HepG2 (cell line): ENCODE data around the gene SERINC4. TPM values are rescaled to one million over a fixed set of nuclear protein-coding genes. Genes with fewer than 3 reads are reported as not detected.

Source experiments
- CREB1 ChIP-seq, 2 experiments: fragments of 450-650 bp in 1 of 2; IDR thresholded peaks; 2 replicates each; pipeline ENCODE4 v1.6.1; 2016 to 2017; ENCODE audit warnings: control low read depth in 1 of 2, mild to moderate bottlenecking in 1 of 2, missing compliant biosample characterization in 1 of 2, missing genetic modification characterization in 1 of 2
- EHMT2 ChIP-seq: fragments of 200-600 bp; sonication (generic); IDR thresholded peaks from 2 replicates; pipeline ENCODE4 v1.7.0; 2017; ENCODE audit warnings: antibody characterized with exemption, low read depth, low read length, borderline replicate concordance
- HMGA1 ChIP-seq: sonication (generic); formaldehyde crosslinking; conservative IDR thresholded peaks from 2 replicates; pipeline ENCODE4 v1.4.0; 2020; ENCODE audit warnings: missing genetic modification reagents
- IRF2 ChIP-seq: IDR thresholded peaks from 2 replicates; pipeline ENCODE4 v1.6.1; 2018; ENCODE audit warnings: missing genetic modification reagents, missing compliant biosample characterization
- IRX3 ChIP-seq: sonication (generic); formaldehyde crosslinking; IDR thresholded peaks from 2 replicates; pipeline ENCODE4 v1.8.1; 2023; ENCODE audit warnings: mild to moderate bottlenecking, low read depth, missing genetic modification reagents, borderline replicate concordance
- MIER3 ChIP-seq: IDR thresholded peaks from 2 replicates; pipeline ENCODE4 v1.6.1; 2016; ENCODE audit warnings: missing compliant biosample characterization, borderline replicate concordance
- NRL ChIP-seq: sonication (generic); formaldehyde crosslinking; IDR thresholded peaks from 2 replicates; pipeline ENCODE4 v1.5.0; 2020; ENCODE audit warnings: missing genetic modification reagents, mild to moderate bottlenecking, moderate library complexity, borderline replicate concordance
- RBM39 ChIP-seq: fragments of 200-400 bp; formaldehyde crosslinking; IDR thresholded peaks from one replicate; pipeline ENCODE4 v1.6.1; 2018; ENCODE audit warnings: antibody characterized with exemption, mild to moderate bottlenecking, low read depth, low read length; ENCODE audit not compliant: poor library complexity, severe bottlenecking
- RXRB ChIP-seq: IDR thresholded peaks from 2 replicates; pipeline ENCODE4 v1.6.1; 2016; ENCODE audit warnings: borderline replicate concordance, missing genetic modification reagents, missing compliant biosample characterization
- SRSF9 ChIP-seq: fragments of 200-400 bp; formaldehyde crosslinking; IDR thresholded peaks from 2 replicates; pipeline ENCODE4 v1.6.1; 2018; ENCODE audit warnings: borderline replicate concordance, mild to moderate bottlenecking, low read depth, low read length; ENCODE audit not compliant: insufficient read depth, poor library complexity, severe bottlenecking
- TCF12 ChIP-seq, 2 experiments: fragments of 450-650 bp in 1 of 2; sonication (generic) in 1 of 2; formaldehyde crosslinking in 1 of 2; IDR thresholded peaks; 2 replicates each; pipeline versions ENCODE4 v1.6.1 to v1.8.0; 2017 to 2022; ENCODE audit warnings: antibody characterized with exemption in 1 of 2, mild to moderate bottlenecking in 1 of 2, missing genetic modification reagents in 1 of 2, moderate library complexity in 1 of 2
- TP53 ChIP-seq: sonication (generic); formaldehyde crosslinking; conservative IDR thresholded peaks from 2 replicates; pipeline ENCODE4 v1.4.0; 2020; ENCODE audit warnings: missing genetic modification reagents
- ZBTB1 ChIP-seq: sonication (generic); formaldehyde crosslinking; IDR thresholded peaks from 2 replicates; pipeline ENCODE4 v1.4.0; 2020; ENCODE audit warnings: missing genetic modification reagents, borderline replicate concordance
- ZBTB38 ChIP-seq: sonication (generic); formaldehyde crosslinking; IDR thresholded peaks from 2 replicates; pipeline ENCODE4 v1.5.1; 2020; ENCODE audit warnings: mild to moderate bottlenecking, missing genetic modification reagents
- ZIK1 ChIP-seq: sonication (generic); formaldehyde crosslinking; IDR thresholded peaks from 2 replicates; pipeline ENCODE4 v1.5.0; 2020; ENCODE audit warnings: mild to moderate bottlenecking, low read depth, missing genetic modification reagents, borderline replicate concordance
- ZNF160 ChIP-seq: sonication (generic); formaldehyde crosslinking; IDR thresholded peaks from 2 replicates; pipeline ENCODE4 v1.8.0; 2022; ENCODE audit warnings: mild to moderate bottlenecking, inconsistent platforms, missing genetic modification reagents
- ZNF382 ChIP-seq: sonication (generic); formaldehyde crosslinking; IDR thresholded peaks from 2 replicates; pipeline ENCODE4 v1.5.0; 2020; ENCODE audit warnings: missing genetic modification reagents, mild to moderate bottlenecking, borderline replicate concordance
- ZNF446 ChIP-seq: sonication (generic); formaldehyde crosslinking; IDR thresholded peaks from 2 replicates; pipeline ENCODE4 v1.5.0; 2020; ENCODE audit warnings: mild to moderate bottlenecking, missing genetic modification reagents
- ZNF510 ChIP-seq: sonication (generic); formaldehyde crosslinking; IDR thresholded peaks from 2 replicates; pipeline ENCODE4 v1.4.0; 2020; ENCODE audit warnings: low read depth, mild to moderate bottlenecking, missing genetic modification reagents
- ZNF556 ChIP-seq: sonication (generic); formaldehyde crosslinking; IDR thresholded peaks from 2 replicates; pipeline ENCODE4 v1.4.0; 2020; ENCODE audit warnings: mild to moderate bottlenecking, missing genetic modification reagents, borderline replicate concordance
- ZNF607 ChIP-seq: sonication (generic); formaldehyde crosslinking; IDR thresholded peaks from 2 replicates; pipeline ENCODE4 v1.5.1; 2020; ENCODE audit warnings: missing genetic modification reagents, mild to moderate bottlenecking, borderline replicate concordance
- ZNF672 ChIP-seq: sonication (generic); formaldehyde crosslinking; IDR thresholded peaks from 2 replicates; pipeline ENCODE4 v1.8.1; 2022; ENCODE audit warnings: missing genetic modification reagents
- ZNF703 ChIP-seq: sonication (generic); formaldehyde crosslinking; IDR thresholded peaks from 2 replicates; pipeline ENCODE4 v1.5.1; 2020; ENCODE audit warnings: missing genetic modification reagents, mild to moderate bottlenecking, moderate library complexity, borderline replicate concordance
- polyA plus RNA-seq, 8 experiments: library from polyadenylated mRNA; depleted of rRNA in 3 of 8; stranded (reverse) in 7 of 8; unstranded in 1 of 8; fragments of >200 nt; fragmentation: Illumina TruSeq in 4 of 8; extraction: Trizol in 4 of 8; gene quantifications; 2 replicates each; pipeline versions ENCODE4 v1.2.1 to v1.2.3, GENCODE V29; 2011 to 2016; ENCODE audit warnings: low read depth in 4 of 8, missing spikeins in 1 of 8, mixed read lengths in 1 of 8; ENCODE audit not compliant: insufficient read depth in 1 of 8
- total RNA-seq, 5 experiments: library from RNA; depleted of rRNA; stranded (reverse); fragments of >200 nt; fragmentation: Illumina TruSeq; extraction: Trizol; gene quantifications; 2 replicates each; pipeline ENCODE4 v1.2.3, GENCODE V29; 2016; ENCODE audit warnings: low read depth in 1 of 5
- TF ChIP-seq, protein P1 (sequence below): sonication (generic); formaldehyde crosslinking; IDR thresholded peaks from 2 replicates; pipeline ENCODE4 v1.5.1; 2020; ENCODE audit warnings: mild to moderate bottlenecking, moderate library complexity, missing genetic modification reagents
- TF ChIP-seq, protein P2 (sequence below): IDR thresholded peaks from 2 replicates; pipeline ENCODE4 v1.6.1; 2016; ENCODE audit warnings: missing genetic modification reagents, missing compliant biosample characterization
- TF ChIP-seq, protein P3 (sequence below): sonication (generic); formaldehyde crosslinking; IDR thresholded peaks from 2 replicates; pipeline ENCODE4 v1.8.0; 2022; ENCODE audit warnings: mild to moderate bottlenecking, missing genetic modification reagents, moderate library complexity

The SERINC4 gene
- total and polyA plus RNA-seq, 2 of the 13 experiments (the other 11 are each of a cell fraction or from before 2014, with no cell fraction given), result not detected

DNA sequence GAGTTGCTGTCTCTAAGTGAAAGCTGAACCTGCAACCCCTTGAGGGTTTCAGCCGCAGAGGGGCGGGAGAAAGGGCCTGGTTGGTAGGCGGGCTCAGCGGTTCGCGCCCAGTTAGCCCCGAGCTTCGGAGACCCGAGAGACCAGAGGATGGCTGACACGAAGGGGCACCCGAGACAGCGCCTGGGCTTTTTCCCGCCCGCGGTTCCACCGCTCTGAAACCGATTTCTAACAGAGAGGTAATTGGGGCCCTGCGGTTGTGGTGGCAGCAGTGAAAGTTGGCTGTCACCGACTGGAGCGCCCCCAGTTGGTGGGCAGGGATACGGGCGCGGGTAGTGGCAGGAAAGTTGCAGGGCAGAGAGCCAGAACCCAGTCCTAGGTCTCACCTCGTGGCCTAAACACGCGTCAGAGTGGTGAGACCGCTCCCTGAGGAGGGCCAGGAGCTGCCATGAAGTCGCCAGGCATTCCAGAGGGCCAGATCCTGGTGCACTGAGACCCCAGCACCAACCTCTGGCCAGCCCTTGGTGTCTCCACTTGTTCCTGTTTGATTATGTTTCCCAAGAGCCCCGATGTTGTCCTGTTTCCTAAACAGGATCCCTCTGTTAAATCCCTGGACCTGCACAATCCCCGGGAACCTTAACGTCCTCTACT, 22.6 kb downstream of the SERINC4 start (continued):
- TF ChIP-seq RBM39 (peak; percentile 53), ZBTB38 (0 out of 2 replicates have a peak, but pooled peaks have one; percentile 25), TCF12 (IDR thresholded peaks at IDR 0.05) (no peak), TCF12 (CRISPR knock-in tag; IDR thresholded peaks at IDR 0.05) (no peak), ZNF510 (CRISPR knock-in tag) (peak; percentile 86), CREB1 (IDR thresholded peaks at IDR 0.05) (no peak), CREB1 (CRISPR knock-in tag; IDR thresholded peaks at IDR 0.05) (no peak), ZNF382 (CRISPR knock-in tag) (no peak), IRF2 (CRISPR knock-in tag) (peak; percentile 29; the same call in 1 of the 2 replicates), EHMT2 (no peak), ZIK1 (CRISPR knock-in tag) (no peak; the same call in 1 of the 2 replicates), ZNF556 (CRISPR knock-in tag) (peak; percentile 86), SRSF9 (no peak), ZNF160 (CRISPR knock-in tag) (no peak), ZNF703 (CRISPR knock-in tag) (no peak; the same call in none of the 2 replicates), HMGA1 (CRISPR knock-in tag) (no peak), ZNF607 (no peak), ZNF672 (CRISPR knock-in tag) (no peak), MIER3 (CRISPR knock-in tag) (peak; percentile 71; the same call in 1 of the 2 replicates), NRL (peak; percentile 56; the same call in 1 of the 2 replicates), RXRB (CRISPR knock-in tag) (peak; percentile 41; the same call in 1 of the 2 replicates), ZBTB1 (CRISPR knock-in tag) (no peak), ZNF446 (peak; percentile 77; the same call in 1 of the 2 replicates), IRX3 (CRISPR knock-in tag) (peak; percentile 46; the same call in 1 of the 2 replicates), TP53 (CRISPR knock-in tag) (no peak)
- TF ChIP-seq, protein P1, sequence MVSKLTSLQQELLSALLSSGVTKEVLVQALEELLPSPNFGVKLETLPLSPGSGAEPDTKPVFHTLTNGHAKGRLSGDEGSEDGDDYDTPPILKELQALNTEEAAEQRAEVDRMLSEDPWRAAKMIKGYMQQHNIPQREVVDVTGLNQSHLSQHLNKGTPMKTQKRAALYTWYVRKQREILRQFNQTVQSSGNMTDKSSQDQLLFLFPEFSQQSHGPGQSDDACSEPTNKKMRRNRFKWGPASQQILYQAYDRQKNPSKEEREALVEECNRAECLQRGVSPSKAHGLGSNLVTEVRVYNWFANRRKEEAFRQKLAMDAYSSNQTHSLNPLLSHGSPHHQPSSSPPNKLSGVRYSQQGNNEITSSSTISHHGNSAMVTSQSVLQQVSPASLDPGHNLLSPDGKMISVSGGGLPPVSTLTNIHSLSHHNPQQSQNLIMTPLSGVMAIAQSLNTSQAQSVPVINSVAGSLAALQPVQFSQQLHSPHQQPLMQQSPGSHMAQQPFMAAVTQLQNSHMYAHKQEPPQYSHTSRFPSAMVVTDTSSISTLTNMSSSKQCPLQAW (CRISPR knock-in tag), result peak; percentile 73; the same call in 1 of the 2 replicates
- TF ChIP-seq, protein P2, sequence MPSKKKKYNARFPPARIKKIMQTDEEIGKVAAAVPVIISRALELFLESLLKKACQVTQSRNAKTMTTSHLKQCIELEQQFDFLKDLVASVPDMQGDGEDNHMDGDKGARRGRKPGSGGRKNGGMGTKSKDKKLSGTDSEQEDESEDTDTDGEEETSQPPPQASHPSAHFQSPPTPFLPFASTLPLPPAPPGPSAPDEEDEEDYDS (CRISPR knock-in tag), result 0 out of 2 replicates have a peak, but pooled peaks have one; percentile 22
- TF ChIP-seq, protein P3, sequence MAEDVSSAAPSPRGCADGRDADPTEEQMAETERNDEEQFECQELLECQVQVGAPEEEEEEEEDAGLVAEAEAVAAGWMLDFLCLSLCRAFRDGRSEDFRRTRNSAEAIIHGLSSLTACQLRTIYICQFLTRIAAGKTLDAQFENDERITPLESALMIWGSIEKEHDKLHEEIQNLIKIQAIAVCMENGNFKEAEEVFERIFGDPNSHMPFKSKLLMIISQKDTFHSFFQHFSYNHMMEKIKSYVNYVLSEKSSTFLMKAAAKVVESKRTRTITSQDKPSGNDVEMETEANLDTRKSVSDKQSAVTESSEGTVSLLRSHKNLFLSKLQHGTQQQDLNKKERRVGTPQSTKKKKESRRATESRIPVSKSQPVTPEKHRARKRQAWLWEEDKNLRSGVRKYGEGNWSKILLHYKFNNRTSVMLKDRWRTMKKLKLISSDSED (CRISPR knock-in tag), result no peak
